SK-N-SH (cell line): ENCODE results near the gene TMEM117. TPM values are rescaled to one million over a fixed set of nuclear protein-coding genes. Genes with fewer than 3 reads are reported as not detected.
"Not testable (repeated sequence)": the region's sequence is repeated elsewhere in the genome, so short reads cannot be mapped to it uniquely, and the experiment has no call there.

Experiments
- CTCF ChIA-PET: fragments of 300-600, 350-600 bp; formaldehyde crosslinking; extraction: SDS; loops from one replicate; lab custom pipeline; 2021; lab: Yijun Ruan, JAX
- POLR2A ChIA-PET: fragments of 350-600 bp; sonication (Branson Sonifier 250); formaldehyde crosslinking; extraction: SDS; loops from one replicate; lab custom pipeline; 2020; ENCODE audit warnings: antibody characterized with exemption, inconsistent platforms; lab: Yijun Ruan, JAX
- DNase-seq: peaks from one replicate; pipeline ENCODE4 v3.0.0; 2012
- H2AFZ ChIP-seq: fragments of 200-600 bp; sonication (generic); 2 replicates; pipeline ENCODE4 v1.8.1; 2016; ENCODE audit warnings: antibody characterized with exemption, mild to moderate bottlenecking, low read depth
- H3F3A ChIP-seq: fragments of 200-600 bp; sonication (generic); replicated peaks from 2 replicates; pipeline ENCODE3; 2016; ENCODE audit warnings: antibody characterized with exemption, mild to moderate bottlenecking; ENCODE audit not compliant: insufficient read depth
- H3K27ac ChIP-seq, 2 experiments: fragments of 200-500 bp in 1 of 2; fragments of 200-600 bp in 1 of 2; sonication (Bioruptor generic) in 1 of 2; sonication (generic), shearing (Covaris generic) in 1 of 2; 2 replicates each; pipeline versions ENCODE4 v1.5.1 to v1.6.1; 2014 to 2016; ENCODE audit warnings: low read depth in 2 of 2, inconsistent platforms in 1 of 2, low read length in 1 of 2, mild to moderate bottlenecking in 1 of 2, mixed read lengths in 1 of 2
- H3K27me3 ChIP-seq: fragments of 200-600 bp; sonication (generic), shearing (Covaris generic); 2 replicates; pipeline ENCODE4 v1.6.1; 2016; ENCODE audit warnings: mixed run types; ENCODE audit not compliant: insufficient read depth
- H3K36me3 ChIP-seq, 2 experiments: fragments of 200-500 bp in 1 of 2; fragments of 200-600 bp in 1 of 2; sonication (Bioruptor generic) in 1 of 2; sonication (generic) in 1 of 2; replicated peaks in 1 of 2; 2 replicates each; pipeline versions ENCODE3 to v1.5.1; 2014 to 2016; ENCODE audit warnings: low read length in 1 of 2, mild to moderate bottlenecking in 1 of 2; ENCODE audit not compliant: insufficient read depth in 2 of 2, control insufficient read depth in 1 of 2
- H3K4me1 ChIP-seq, 2 experiments: fragments of 200-500 bp in 1 of 2; fragments of 200-600 bp in 1 of 2; sonication (Bioruptor generic) in 1 of 2; sonication (generic), shearing (Covaris generic) in 1 of 2; 2 replicates each; pipeline versions ENCODE4 v1.5.1 to v1.6.1; 2014 to 2016; ENCODE audit warnings: low read depth in 1 of 2, low read length in 1 of 2, mixed run types in 1 of 2; ENCODE audit not compliant: insufficient read depth in 2 of 2, control insufficient read depth in 1 of 2
- H3K4me2 ChIP-seq: fragments of 200-600 bp; sonication (generic), shearing (Covaris generic); 2 replicates; pipeline ENCODE4 v1.6.1; 2017; ENCODE audit warnings: mixed run types
- H3K4me3 ChIP-seq, 2 experiments: fragments of 200-500 bp in 1 of 2; fragments of 200-600 bp in 1 of 2; sonication (Bioruptor generic) in 1 of 2; sonication (generic), shearing (Covaris generic) in 1 of 2; 2 replicates each; pipeline versions ENCODE4 v1.5.1 to v1.8.1; 2014 to 2016; ENCODE audit warnings: low read depth in 2 of 2, inconsistent platforms in 1 of 2, low read length in 1 of 2, mild to moderate bottlenecking in 1 of 2, mixed read lengths in 1 of 2, moderate library complexity in 1 of 2
- H3K79me2 ChIP-seq: fragments of 200-600 bp; sonication (generic); 2 replicates; pipeline ENCODE4 v1.8.1; 2017; ENCODE audit warnings: mild to moderate bottlenecking; ENCODE audit not compliant: insufficient read depth
- H3K9ac ChIP-seq: fragments of 200-600 bp; sonication (generic); 2 replicates; pipeline ENCODE4 v1.6.1; 2017; ENCODE audit warnings: mixed run types
- H3K9me2 ChIP-seq: fragments of 200-600 bp; sonication (generic); 2 replicates; pipeline ENCODE4 v1.6.1; 2017; ENCODE audit warnings: mixed run types
- H3K9me3 ChIP-seq: fragments of 200-600 bp; sonication (generic); 2 replicates; pipeline ENCODE4 v1.6.1; 2017; ENCODE audit warnings: mixed run types, mild to moderate bottlenecking, moderate library complexity
- H4K20me1 ChIP-seq: fragments of 200-600 bp; sonication (generic); 2 replicates; pipeline ENCODE4 v1.6.1; 2017; ENCODE audit warnings: mild to moderate bottlenecking, mixed run types; ENCODE audit not compliant: insufficient read depth
- CHD2 ChIP-seq: fragments of 150-350 bp; IDR thresholded peaks from 2 replicates; pipeline ENCODE4 v1.6.1; 2018; ENCODE audit warnings: low read length; ENCODE audit not compliant: partially characterized antibody
- CTCF ChIP-seq: fragments of 200-600 bp; sonication (generic); IDR thresholded peaks from 2 replicates; pipeline ENCODE4 v1.6.1; 2017; ENCODE audit warnings: antibody characterized with exemption, mild to moderate bottlenecking, moderate library complexity
- ELF1 ChIP-seq: IDR thresholded peaks from 2 replicates; pipeline ENCODE4 v1.4.0; 2012
- EZH2phosphoT487 ChIP-seq: fragments of 200-600 bp; sonication (generic); IDR thresholded peaks from 2 replicates; pipeline ENCODE4 v1.6.1; 2017; ENCODE audit warnings: low read depth, mixed run types, mild to moderate bottlenecking, antibody characterized with exemption, moderate library complexity, borderline replicate concordance
- FOXM1 ChIP-seq: IDR thresholded peaks from 2 replicates; pipeline ENCODE4 v1.4.0; 2012; ENCODE audit warnings: low read depth, mild to moderate bottlenecking
- GATA2 ChIP-seq: sonication (generic); formaldehyde crosslinking; IDR thresholded peaks from 2 replicates; pipeline ENCODE4 v1.5.0; 2020; ENCODE audit warnings: mild to moderate bottlenecking, missing genetic modification reagents
- JUND ChIP-seq: IDR thresholded peaks from 2 replicates; pipeline ENCODE4 v1.4.0; 2012
- MAX ChIP-seq: IDR thresholded peaks from 2 replicates; pipeline ENCODE4 v1.4.0; 2012; ENCODE audit warnings: low read depth
- PBX3 ChIP-seq: IDR thresholded peaks from 2 replicates; pipeline ENCODE4; 2012
- RAD21 ChIP-seq: IDR thresholded peaks from 2 replicates; pipeline ENCODE4 v1.6.1; 2012; ENCODE audit warnings: mild to moderate bottlenecking, low read length
- RXRA ChIP-seq: IDR thresholded peaks from 2 replicates; pipeline ENCODE4 v1.4.0; 2012; ENCODE audit warnings: low read depth, mild to moderate bottlenecking, borderline replicate concordance
- SIN3A ChIP-seq: IDR thresholded peaks from 2 replicates; pipeline ENCODE4 v1.6.1; 2012; ENCODE audit warnings: low read depth, mild to moderate bottlenecking, low read length, moderate library complexity, borderline replicate concordance
- TEAD4 ChIP-seq: IDR thresholded peaks from 2 replicates; pipeline ENCODE4 v1.4.0; 2012; ENCODE audit warnings: mild to moderate bottlenecking, borderline replicate concordance; ENCODE audit not compliant: insufficient read depth
- WGBS: methylation state at CpG from one replicate; pipeline ENCODE4 v1.1.6; 2017; ENCODE audit warnings: low lambda C conversion rate; 5-methylcytosine and 5-hydroxymethylcytosine counted together
- polyA plus RNA-seq, 3 experiments: library from polyadenylated mRNA; depleted of rRNA; stranded (reverse); fragments of >200 nt; gene quantifications; 2 replicates each; pipeline ENCODE4 v1.2.3, GENCODE V29; 2012

Gene TMEM117
- polyA plus RNA-seq, 1 of the 3 experiments (the other 2 are of a cell fraction), result 0.81 TPM

DNA sequence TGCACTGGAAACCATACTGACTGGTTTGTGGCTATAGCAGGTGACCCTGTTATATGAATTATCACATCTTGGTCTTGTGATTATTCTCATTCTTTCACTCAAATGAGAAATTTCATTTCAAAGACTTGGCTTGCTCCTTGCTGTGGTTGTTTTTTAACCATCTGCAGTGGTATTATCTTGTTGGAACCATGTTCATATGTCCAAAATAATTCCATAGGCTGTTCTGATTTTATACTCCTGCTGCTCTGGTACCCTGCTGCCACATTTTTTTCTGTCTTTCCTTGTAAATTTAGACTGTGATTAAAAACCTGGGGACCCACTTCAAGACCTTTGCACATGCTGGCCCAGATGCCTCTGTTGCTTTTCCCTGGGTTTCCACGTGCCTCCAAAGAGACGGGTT is 190.2 kb downstream of the TMEM117 start:
- DNase-seq, result no peak
- H3K4me3 ChIP-seq, result no peak overlapping the region
- H4K20me1 ChIP-seq, result no peaks in the 10 kb centered on the region
- no peaks in the 10 kb centered on the region for H3F3A ChIP-seq
- 84% methylated on average over 2 of the region's 2 CpGs for WGBS
- no peak overlapping the region for H3K4me2 ChIP-seq
- no peaks in the 10 kb centered on the region for H3K9me2 ChIP-seq
- H3K27ac ChIP-seq, result no peak overlapping the region
- H3K79me2 ChIP-seq, result no peaks in the 10 kb centered on the region
- H2AFZ ChIP-seq, result no peak overlapping the region
- ChIA-PET CTCF (no interaction called here), POLR2A (no interaction called here)
- H3K27me3 ChIP-seq, result no peaks in the 10 kb centered on the region
- no peak overlapping the region for H3K9ac ChIP-seq
- no peaks in the 10 kb centered on the region for H3K36me3 ChIP-seq
- no peak for TF ChIP-seq JUND
- TF ChIP-seq TEAD4, result no peak
- no peak for TF ChIP-seq FOXM1
- TF ChIP-seq MAX, result no peak
- no peak for TF ChIP-seq CTCF
- no peak for TF ChIP-seq EZH2phosphoT487
- no peak for TF ChIP-seq RXRA
- no peak for TF ChIP-seq PBX3
- no peak for TF ChIP-seq ELF1
- TF ChIP-seq RAD21, result no peak
- no peak for TF ChIP-seq SIN3A
- TF ChIP-seq CHD2, result no peak
- TF ChIP-seq GATA2, result no peak
- H3K4me1 ChIP-seq, result no peaks in the 10 kb centered on the region
- H3K9me3 ChIP-seq, result no peaks in the 10 kb centered on the region

- CTCF ChIA-PET, result interaction anchor here (0.7 to 1.8 kb wide), 3 partner anchors 11 to 904 kb away, joined by 3 to 5 read pairs (median 3); no protein-coding TSS in a partner anchor
- POLR2A ChIA-PET, H4K20me1 ChIP-seq, H3K27ac ChIP-seq, H3K9ac ChIP-seq, H3K36me3 ChIP-seq, DNase-seq, H3K9me3 ChIP-seq, H3F3A ChIP-seq, H2AFZ ChIP-seq, H3K79me2 ChIP-seq, H3K4me1 ChIP-seq, H3K27me3 ChIP-seq, H3K4me2 ChIP-seq, H3K4me3 ChIP-seq, H3K9me2 ChIP-seq: not testable (repeated sequence)
- 49% methylated on average over 2 of the region's 2 CpGs for whole genome bisulfite sequencing
Observed at GRCh38 chr12:44026926-44027325, 191.0 kb downstream of the TMEM117 start.
